CD4-positive, alpha-beta T cell (primary cell): ENCODE results near the gene IL1R2. TPM values are rescaled to one million over a fixed set of nuclear protein-coding genes. Genes with fewer than 3 reads are reported as not detected.

Experiments used
- ATAC-seq: fragments of 200-7000 bp; cut with Tn5 transposase; one replicate; pipeline ENCODE4 v1.10.0; 2022; ENCODE audit warnings: mild to moderate bottlenecking; ENCODE audit not compliant: poor library complexity
- CTCF ChIA-PET: fragments of 350-600 bp; sonication (Branson Sonifier 250); formaldehyde crosslinking; loops from one replicate; lab custom pipeline; 2021; ENCODE audit warnings: antibody characterized with exemption, inconsistent platforms; lab: Charles Lee
- POLR2A ChIA-PET: fragments of 350-600 bp; sonication (Branson Sonifier 250); formaldehyde crosslinking; loops from one replicate; lab custom pipeline; 2021; ENCODE audit warnings: antibody characterized with exemption, inconsistent platforms; lab: Charles Lee
- DNase-seq, 14 experiments: peaks; one replicate each; pipeline ENCODE4 v3.0.0-alpha.2; 2013 to 2020; ENCODE audit warnings: mixed read lengths in 2 of 14
- H3K27ac ChIP-seq, 2 donors: one replicate each; pipeline versions ENCODE4 v1.5.1 to v1.7.0; 2013; ENCODE audit warnings: low read length in 2 of 2, low read depth in 1 of 2, mild to moderate bottlenecking in 1 of 2
- H3K27me3 ChIP-seq, 2 experiments: 1 replicate in 1 of 2; 2 replicates in 1 of 2; pipeline versions ENCODE4 v1.6.1 to v1.7.0; 2013; ENCODE audit warnings: low read length in 2 of 2, control low read depth in 1 of 2, mild to moderate bottlenecking in 1 of 2, moderate library complexity in 1 of 2; ENCODE audit not compliant: insufficient read depth in 2 of 2, control insufficient read depth in 1 of 2
- H3K36me3 ChIP-seq: one replicate; pipeline ENCODE4 v1.6.1; 2013; ENCODE audit warnings: low read length, control low read depth; ENCODE audit not compliant: insufficient read depth
- H3K4me1 ChIP-seq: one replicate; pipeline ENCODE4 v1.6.1; 2013; ENCODE audit warnings: low read length, control low read depth; ENCODE audit not compliant: insufficient read depth
- H3K4me3 ChIP-seq: one replicate; pipeline ENCODE4 v1.5.1; 2013; ENCODE audit warnings: mild to moderate bottlenecking, low read length, moderate library complexity
- H3K9me3 ChIP-seq, 2 experiments: 1 replicate in 1 of 2; 2 replicates in 1 of 2; pipeline versions ENCODE4 v1.6.1 to v1.7.0; 2013; ENCODE audit warnings: low read length in 2 of 2, mild to moderate bottlenecking in 2 of 2, control low read depth in 1 of 2, moderate library complexity in 1 of 2; ENCODE audit not compliant: control insufficient read depth in 1 of 2, insufficient read depth in 1 of 2
- H3K27ac Mint-ChIP-seq: one replicate; pipeline ENCODE4 v1.8.0; 2020; ENCODE audit warnings: mixed read lengths
- H3K27me3 Mint-ChIP-seq: one replicate; pipeline ENCODE4 v1.8.0; 2021; ENCODE audit warnings: mixed read lengths
- H3K36me3 Mint-ChIP-seq: one replicate; pipeline ENCODE4 v1.8.0; 2021; ENCODE audit warnings: low read depth, mixed read lengths
- H3K4me1 Mint-ChIP-seq: one replicate; pipeline ENCODE4 v1.8.0; 2021; ENCODE audit warnings: low read depth, mixed read lengths
- H3K4me3 Mint-ChIP-seq: one replicate; pipeline ENCODE4 v1.8.0; 2020; ENCODE audit warnings: mild to moderate bottlenecking, mixed read lengths
- H3K9me3 Mint-ChIP-seq: one replicate; pipeline ENCODE4 v1.8.0; 2020; ENCODE audit warnings: mixed read lengths
- intact Hi-C, 2 experiments: fragments of 100-400 bp; cut with DNase I in 1 of 2; cut with micrococcal nuclease in 1 of 2; formaldehyde crosslinking; loops; one replicate each; pipeline versions ENCODE4 v1.15.1 to v1.9.0; 2023 to 2025; cut with DNase I, micrococcal nuclease
- total RNA-seq, 174 experiments: library from RNA in 2 of 174; stranded (reverse) in 2 of 174; gene quantifications; one replicate each; pipeline ENCODE4 v1.2.3 and lab custom pipeline; 2021 to 2026
- TF ChIP-seq, protein P1 (sequence below): fragments of 200-600 bp; IDR thresholded peaks from one replicate; pipeline ENCODE4 v1.8.0; 2022; ENCODE audit warnings: antibody characterized with exemption, mild to moderate bottlenecking

IL1R2 gene
- total RNA-seq, 2 experiments from 2014 or later = 0.31 to 0.47 TPM

GRCh38 chr2:101969723-101970122 lies 22.0 kb upstream of the IL1R2 start:
- Mint-ChIP-seq H3K9me3 (peaks cover 4% of the 10 kb centered on the region), H3K27ac (no peak overlapping the region), H3K4me1 (no peaks in the 10 kb centered on the region), H3K27me3 (no peaks in the 10 kb centered on the region), H3K36me3 (no peaks in the 10 kb centered on the region), H3K4me3 (no peak overlapping the region)
- H3K4me1 ChIP-seq = no peaks in the 10 kb centered on the region
- no peak overlapping the region for H3K4me3 ChIP-seq
- no peak overlapping the region for H3K27ac ChIP-seq
- DNase-seq (no peak), ATAC-seq (no peak)
- peaks cover 0 to 10% of the 10 kb centered on the region in 2 experiments for H3K9me3 ChIP-seq
- ChIA-PET CTCF (no interaction called here), POLR2A (no interaction called here)
- intact Hi-C loops = no loop called here
- no peaks in the 10 kb centered on the region for H3K27me3 ChIP-seq
- TF ChIP-seq, protein P1, sequence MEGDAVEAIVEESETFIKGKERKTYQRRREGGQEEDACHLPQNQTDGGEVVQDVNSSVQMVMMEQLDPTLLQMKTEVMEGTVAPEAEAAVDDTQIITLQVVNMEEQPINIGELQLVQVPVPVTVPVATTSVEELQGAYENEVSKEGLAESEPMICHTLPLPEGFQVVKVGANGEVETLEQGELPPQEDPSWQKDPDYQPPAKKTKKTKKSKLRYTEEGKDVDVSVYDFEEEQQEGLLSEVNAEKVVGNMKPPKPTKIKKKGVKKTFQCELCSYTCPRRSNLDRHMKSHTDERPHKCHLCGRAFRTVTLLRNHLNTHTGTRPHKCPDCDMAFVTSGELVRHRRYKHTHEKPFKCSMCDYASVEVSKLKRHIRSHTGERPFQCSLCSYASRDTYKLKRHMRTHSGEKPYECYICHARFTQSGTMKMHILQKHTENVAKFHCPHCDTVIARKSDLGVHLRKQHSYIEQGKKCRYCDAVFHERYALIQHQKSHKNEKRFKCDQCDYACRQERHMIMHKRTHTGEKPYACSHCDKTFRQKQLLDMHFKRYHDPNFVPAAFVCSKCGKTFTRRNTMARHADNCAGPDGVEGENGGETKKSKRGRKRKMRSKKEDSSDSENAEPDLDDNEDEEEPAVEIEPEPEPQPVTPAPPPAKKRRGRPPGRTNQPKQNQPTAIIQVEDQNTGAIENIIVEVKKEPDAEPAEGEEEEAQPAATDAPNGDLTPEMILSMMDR = no peak
- H3K36me3 ChIP-seq = no peaks in the 10 kb centered on the region

DNA sequence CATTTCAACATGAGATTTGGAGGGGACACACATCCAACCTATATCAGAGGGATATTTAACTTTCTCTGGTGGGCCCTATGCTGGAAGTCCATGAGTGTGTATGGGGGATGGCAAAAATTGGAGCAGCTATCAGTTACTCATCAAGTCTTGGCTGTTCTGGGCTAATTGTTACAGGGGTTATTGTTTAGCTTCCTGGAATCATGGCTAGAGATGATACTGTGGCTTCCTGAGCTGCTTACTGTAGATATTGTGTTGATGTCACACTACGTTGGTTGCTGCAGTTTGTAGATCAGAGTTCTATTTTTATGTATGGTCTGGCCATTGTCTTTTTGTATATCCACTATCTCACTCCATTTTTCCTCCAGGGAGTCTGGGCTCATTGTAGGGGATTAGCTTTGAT lies 20.9 kb upstream of the IL1R2 start:
- TF ChIP-seq, protein P1 = no peak
- CTCF ChIA-PET = no interaction called here
- no peaks in the 10 kb centered on the region for H3K27me3 Mint-ChIP-seq

DNA sequence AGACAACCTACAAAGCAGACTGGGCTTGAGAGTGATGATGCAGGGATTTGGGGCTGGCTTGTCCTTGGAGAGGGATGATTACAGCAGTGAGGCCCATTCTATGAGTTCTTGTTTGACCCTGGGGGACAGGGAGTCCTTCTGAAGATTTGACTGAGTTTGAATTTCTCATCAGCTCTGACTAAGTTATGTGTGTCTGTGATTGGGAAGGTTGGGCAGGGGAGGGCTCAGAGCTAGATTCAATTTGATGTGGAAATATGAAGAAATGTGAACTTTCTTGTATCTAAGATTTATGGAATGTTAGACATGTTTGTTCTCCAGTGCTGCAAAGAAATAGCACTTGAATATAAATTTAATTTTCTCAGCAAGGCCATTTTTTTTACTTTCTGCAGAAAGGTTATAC lies 19.9 kb upstream of the IL1R2 start:
- Histone ChIP-seq H3K4me1 (no peaks in the 10 kb centered on the region), H3K36me3 (no peaks in the 10 kb centered on the region), H3K27me3 (no peaks in the 10 kb centered on the region), H3K9me3 (peaks cover 0 to 10% of the 10 kb centered on the region in 2 experiments), H3K27ac (no peak overlapping the region), H3K4me3 (no peak overlapping the region)
- DNase-seq = no peak
- Mint-ChIP-seq H3K27me3 (no peaks in the 10 kb centered on the region), H3K36me3 (no peaks in the 10 kb centered on the region), H3K9me3 (peaks cover 4% of the 10 kb centered on the region), H3K4me3 (no peak overlapping the region), H3K27ac (no peak overlapping the region), H3K4me1 (no peaks in the 10 kb centered on the region)
- ChIA-PET POLR2A (no interaction called here), CTCF (no interaction called here)
- ATAC-seq = no peak
- TF ChIP-seq, protein P1 = no peak
- intact Hi-C loops = no loop called here

More for the DNA sequence above, 20.9 kb upstream of the IL1R2 start:
- Mint-ChIP-seq H3K36me3 (no peaks in the 10 kb centered on the region), H3K4me3 (no peak overlapping the region), H3K4me1 (no peaks in the 10 kb centered on the region), H3K9me3 (peaks cover 4% of the 10 kb centered on the region), H3K27ac (no peak overlapping the region)
- POLR2A ChIA-PET = no interaction called here
- no peaks in the 10 kb centered on the region for H3K27me3 ChIP-seq
- H3K4me3 ChIP-seq = no peak overlapping the region
- no peak for ATAC-seq
- no peaks in the 10 kb centered on the region for H3K36me3 ChIP-seq
- no peak overlapping the region for H3K27ac ChIP-seq
- intact Hi-C loops = no loop called here
- DNase-seq = no peak
- peaks cover 0 to 10% of the 10 kb centered on the region in 2 experiments for H3K9me3 ChIP-seq
- H3K4me1 ChIP-seq = no peaks in the 10 kb centered on the region
